HG03354 (cell line): Measurements from ENCODE around the gene MAPKAPK2.
"Not testable (repeated sequence)": the region's sequence is repeated elsewhere in the genome, so short reads cannot be mapped to it uniquely, and the experiment has no call there.

ENCODE experiments used
- ATAC-seq: cut with Tn5 transposase; IDR thresholded peaks from one replicate; pipeline ENCODE4 v1.9.1; 2021; ENCODE audit warnings: mild to moderate bottlenecking; ENCODE audit not compliant: unreplicated experiment, poor library complexity, severe bottlenecking

Gene MAPKAPK2

DNA sequence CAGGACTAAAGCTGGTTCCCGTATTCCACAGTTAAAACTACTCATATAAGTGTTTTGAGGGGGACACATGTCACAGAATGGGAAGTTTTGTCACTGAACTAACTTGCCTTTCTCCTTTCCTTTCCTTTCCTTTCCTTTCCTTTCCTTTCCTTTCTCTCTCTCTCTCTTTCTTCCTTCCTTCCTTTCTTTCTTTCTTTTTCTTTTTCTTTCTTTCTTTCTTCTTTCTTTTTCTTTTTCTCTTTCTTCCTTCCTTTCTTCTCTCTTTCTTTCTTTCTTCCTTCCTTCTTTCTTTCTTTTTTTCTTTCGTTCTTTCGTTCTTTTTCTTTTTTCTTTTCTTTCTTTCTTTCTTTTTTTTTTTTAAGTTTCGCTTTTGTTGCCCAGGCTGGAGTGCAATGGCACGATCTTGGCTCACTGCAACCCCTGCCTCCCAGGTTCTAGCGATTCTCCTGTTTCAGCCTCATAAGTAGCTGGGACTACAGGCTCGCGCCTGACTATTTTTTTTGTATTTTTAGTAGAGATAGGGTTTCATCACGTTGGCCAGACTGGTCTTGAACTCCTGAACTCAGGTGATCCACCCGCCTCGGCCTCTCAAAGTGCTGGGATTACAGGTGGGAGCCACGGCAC lies 78.1 kb downstream of the MAPKAPK2 start:
- ATAC-seq: not testable (repeated sequence)

DNA sequence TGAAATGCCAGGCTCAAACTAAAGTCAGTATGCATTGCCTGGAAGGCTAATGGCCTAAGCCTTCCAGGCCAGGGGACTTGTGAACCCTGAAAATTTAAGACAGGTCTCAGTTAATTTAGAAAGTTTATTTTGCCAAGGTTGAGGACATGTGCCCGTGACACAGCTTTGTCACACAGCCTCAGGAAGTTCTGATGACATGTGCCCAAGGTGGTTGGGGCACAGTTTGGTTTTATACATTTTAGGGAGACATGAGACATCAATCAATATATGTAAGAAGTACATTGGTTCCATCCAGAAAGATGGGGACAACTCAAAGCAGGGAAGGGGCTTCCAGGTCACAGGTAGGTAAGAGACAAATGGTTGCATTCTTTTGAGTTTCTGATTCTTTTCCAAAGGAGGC lies 81.1 kb downstream of the MAPKAPK2 start:
- ATAC-seq: not testable (repeated sequence)

DNA sequence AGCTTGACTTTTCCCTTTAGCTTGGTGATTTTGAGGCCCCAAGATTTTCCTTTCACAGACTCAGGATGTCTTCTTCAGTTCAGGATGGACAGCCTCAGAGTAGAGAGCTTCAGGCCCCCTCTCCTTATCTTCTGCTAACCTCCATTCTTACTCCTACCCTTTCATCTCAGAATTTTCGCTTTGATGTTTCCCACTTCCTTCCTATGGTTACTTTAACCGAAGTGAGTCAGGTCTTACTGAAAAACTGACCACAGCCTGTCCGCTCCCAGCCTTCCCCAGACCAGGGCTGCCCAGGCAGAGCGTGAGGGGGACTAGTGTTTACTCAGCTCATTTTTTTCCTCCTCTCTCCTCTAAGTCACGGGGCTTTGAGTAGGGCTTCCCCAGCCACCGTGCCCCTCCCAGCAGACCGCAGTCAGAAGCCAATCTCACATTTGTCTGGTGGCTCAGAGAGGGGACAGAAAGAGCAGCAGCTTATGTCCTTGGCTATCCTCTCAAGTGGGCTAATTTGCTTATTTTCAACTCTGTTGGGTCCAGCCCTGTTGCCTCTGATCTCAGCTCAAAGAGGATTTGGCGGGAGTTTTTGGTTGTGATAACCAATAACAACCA lies 81.6 kb downstream of the MAPKAPK2 start:
- peak; percentile 47 for ATAC-seq

DNA sequence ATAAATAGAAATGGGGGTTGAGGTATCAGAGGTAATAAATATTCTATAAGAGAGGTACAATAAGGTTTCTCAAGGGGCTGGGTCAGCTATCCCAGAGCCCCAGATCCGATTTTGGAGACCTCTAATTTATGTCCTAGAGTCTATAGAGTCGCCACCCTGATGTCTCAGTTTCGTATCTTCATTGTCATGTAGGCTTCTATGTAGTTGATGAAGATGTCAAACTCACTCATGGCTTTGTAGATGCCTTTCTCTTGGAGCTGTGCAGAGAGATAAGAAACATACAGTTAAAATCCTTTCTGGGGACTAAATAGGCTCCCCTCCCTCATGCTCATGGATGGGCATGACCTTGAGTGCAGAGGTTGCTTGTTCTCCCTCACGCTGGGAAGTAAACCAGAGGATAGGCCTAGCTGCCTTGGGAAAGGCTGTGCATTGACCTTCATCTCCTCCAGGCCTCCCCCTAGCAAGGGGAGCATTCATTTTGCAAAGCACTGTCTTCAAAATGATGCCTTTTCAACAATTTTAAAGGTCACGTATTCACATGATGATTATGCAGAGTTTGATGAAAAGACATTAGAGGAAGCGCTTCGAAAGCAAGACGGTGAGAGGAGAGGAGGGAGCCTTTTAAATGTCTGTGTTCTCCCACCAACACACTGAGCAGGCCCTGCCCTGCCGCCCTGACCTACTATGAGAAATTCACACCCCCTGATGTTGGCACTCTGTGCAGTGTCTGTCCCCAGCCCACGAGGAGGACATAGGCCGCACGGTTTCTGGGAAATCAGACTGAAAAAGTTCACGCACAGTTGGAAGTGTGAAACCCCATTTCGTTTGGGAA lies 84.0 kb downstream of the MAPKAPK2 start:
- ATAC-seq: peak; percentile 8

DNA sequence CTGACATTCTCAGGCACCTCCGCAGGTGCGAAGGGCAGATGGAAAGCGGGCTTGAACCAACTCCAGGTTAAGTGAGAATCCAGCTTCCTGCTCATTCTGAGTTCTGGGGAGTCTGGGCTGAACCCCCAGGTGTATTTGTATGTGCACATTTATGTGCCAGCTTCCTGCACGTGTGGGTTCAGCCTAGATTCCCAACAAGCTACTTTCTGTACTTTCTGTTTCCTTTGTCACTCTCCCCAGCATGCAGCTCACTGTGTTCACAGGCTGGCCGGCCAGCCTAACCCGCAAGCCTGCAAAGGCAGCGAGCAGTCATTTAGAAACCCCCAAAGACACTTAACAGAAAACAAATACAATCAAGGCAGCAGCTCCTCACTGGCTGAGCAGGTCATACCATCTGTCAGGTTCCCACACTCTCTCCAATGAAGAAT lies 84.6 kb downstream of the MAPKAPK2 start:
- peak; percentile 64 for ATAC-seq

DNA sequence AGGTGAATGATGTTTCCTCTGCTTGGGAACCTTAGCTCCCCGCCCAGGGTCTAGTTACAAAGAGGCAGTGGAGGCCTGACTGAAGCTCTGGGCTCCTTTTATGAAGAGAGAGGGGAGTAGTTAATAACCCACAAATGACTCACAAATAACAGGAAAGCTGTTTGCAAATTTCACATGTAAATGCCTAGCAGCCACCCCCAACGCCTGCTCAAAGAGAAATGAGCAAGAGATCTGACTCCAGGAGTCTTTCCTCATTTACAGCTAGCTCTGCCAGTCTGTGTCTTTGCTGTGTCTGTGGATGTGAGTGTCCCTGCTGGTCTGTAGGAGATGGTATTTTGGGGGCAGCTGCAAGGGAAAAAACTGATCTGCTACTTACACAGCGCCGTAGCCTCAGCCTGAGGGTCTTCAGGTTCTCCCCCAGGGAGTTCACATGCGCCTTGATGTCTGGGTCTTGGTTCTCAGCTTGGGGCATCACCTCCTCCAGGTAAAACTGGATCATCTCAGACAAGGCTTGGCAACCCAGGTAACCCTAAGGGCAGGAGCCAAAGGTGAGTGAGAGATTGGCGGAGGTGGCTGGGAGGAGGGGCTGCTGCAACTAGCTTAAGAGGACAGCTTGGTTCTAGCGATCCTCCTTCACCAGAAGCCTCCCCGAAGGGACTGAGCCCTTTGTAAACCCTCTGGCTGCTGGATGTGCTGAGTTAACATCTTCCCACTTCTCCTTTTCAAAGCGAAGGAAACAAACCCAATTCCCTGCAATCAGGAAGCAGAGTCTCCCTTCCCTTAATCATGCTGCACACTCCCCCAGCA lies 86.0 kb downstream of the MAPKAPK2 start, which contains the start of gene IL19:
Gene IL19 (plus strand): TSS at position 243 of the 807 bp plus-strand sequence. CDS start 65,890 bp downstream, outside the sequence.
- peak; percentile 35 for ATAC-seq

DNA sequence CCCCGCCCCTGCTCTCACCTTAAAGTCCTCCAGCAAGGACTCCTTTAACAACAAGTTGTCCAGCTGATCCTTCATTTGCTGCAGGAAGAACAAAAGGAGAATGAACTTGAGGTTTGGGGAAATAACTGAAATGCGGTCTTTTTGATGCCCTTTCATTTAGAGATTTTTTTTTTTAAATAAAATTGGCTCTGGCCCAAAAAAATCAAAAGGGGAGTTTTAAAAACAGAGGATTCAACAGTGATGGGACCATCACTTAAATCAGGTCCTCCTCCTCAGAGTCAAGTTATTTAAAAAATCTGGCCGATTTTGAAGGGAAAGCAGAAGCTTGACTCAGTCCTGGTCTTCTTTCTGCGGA lies 86.6 kb downstream of the MAPKAPK2 start:
- ATAC-seq: no peak

DNA sequence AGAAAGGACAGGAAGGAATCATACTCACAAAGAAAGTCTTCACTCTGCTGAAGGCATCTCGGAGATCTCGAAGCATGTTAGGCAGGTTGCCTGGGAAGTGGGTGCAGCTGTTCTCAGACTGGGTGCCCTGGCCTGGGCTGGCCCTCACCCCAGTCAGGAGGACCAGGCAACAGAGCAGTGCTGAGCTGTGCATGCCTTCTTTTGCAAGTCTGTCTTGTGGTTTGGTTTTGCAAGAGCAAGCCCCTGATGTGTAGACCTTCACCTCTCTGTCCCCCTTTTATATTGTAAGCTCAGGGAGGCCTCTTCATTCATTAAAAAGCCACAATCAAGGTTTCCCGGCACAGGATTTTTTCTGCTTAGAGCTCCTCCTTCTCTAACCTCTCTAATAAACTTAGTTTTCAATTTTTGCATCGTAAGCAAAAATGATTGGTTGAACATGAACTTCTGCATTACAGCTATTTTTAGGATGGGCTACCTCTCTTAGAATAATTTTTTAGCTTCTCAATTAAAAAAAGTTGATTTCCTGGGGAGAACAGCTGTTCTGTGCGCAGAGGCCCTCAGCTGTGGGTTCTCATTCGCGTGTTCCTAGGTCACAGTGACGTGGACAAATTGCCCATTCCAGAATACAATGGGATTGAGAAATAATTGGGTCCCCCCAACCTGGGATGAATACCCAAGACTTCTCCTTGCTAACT lies 87.7 kb downstream of the MAPKAPK2 start, which contains the start of gene IL10:
Gene IL10 (minus strand): TSS at position 252 of the 695 bp plus-strand sequence. CDS start 59 bp downstream, at position 193.
- ATAC-seq: no peak

DNA sequence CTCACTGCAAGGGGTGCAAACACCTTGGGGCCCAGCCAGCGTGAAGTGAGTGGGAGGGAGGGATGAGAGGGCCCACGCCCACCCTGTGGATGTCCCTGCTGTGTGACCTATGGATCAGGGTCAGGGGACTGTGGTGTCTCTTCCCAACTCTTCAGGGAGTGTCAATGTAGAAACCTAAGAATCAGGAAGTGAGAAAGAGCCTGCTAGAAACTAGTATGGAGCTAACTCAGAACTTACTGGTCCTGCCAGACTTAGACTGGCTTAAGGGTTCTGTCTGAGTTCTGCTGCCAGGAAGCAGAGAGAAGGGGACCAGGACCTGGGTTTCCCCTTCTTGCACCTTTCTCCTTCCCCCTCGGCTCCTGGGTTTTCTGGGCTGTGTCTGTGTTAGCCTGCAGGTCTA lies 89.4 kb downstream of the MAPKAPK2 start:
- no peak for ATAC-seq

DNA sequence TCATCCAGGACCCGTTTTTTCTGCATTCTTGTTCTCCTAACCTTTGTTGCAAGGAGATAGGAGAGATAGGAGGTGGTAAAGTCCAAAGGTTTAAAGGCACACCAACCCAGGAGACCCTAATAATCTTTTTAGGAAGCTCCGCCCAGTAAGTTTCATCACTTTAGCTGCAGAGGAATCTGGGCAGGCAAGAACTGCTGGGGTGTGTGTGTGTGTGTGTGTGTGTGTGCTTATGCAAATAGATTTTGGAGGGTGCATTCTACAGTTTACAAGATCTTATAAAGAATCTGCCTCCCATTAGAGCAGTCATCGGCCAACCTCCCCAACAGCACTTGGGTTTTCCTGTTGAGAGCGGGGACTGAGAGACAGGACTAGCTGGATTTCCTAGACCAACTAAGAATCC lies 91.5 kb downstream of the MAPKAPK2 start:
- ATAC-seq: no peak

DNA sequence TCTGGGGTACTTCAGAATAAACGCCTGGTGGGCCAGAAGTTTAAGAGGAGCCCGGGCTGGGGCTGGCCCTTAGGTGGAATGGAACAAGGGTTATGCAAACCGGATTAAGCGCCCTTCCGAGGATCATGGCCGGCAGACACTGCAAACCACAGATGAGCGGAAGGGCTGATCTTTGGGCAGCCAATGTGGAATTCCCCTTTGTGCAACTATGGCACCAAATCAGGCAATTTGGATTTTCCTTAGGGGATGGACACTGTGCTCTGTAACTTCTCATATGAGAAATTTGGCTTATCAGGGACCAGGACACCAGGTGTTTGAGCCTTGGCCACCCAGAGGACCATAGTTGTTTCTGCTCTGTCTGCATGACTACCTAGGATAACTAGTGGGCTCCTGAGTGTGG lies 93.3 kb downstream of the MAPKAPK2 start:
- ATAC-seq: no peak

DNA sequence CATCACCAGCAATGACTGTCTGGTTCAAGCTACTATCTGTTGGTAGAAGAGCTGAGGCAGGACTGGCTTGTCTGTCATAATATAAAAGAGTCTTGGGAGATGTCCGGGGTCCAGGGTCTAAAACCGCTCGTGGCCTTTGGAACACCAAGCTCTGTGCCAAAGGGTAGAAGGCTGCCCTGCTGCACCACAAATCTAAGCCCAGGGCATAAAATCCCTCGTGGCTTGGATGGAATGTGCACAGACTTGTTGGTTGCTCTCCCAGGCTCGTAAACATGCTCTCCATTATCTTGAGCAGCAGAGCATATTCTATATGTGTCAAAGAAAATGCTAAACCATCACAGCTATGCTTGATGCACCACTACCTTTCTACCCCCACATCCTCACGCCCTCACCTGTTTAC lies 94.2 kb downstream of the MAPKAPK2 start:
- ATAC-seq: not testable (repeated sequence)

DNA sequence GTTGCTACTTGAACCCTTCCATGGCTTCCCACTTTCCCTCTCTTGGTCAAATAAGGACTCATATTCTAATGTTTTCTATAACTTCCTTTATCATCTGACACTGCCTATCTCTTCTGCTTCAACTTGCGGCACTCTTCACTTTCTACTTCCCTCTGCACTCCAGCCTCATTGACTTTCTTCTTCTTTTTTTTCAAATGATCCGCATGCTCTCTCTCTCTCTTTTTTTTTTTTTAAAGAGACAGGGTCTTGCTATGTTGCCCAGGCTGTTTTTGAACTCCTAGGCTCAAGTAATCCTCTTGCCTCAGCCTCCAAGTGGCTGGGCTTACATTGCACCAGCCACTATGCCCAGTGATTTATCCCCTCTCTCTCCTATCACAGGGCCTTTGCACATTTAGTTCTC lies 94.9 kb downstream of the MAPKAPK2 start:
- no peak for ATAC-seq

DNA sequence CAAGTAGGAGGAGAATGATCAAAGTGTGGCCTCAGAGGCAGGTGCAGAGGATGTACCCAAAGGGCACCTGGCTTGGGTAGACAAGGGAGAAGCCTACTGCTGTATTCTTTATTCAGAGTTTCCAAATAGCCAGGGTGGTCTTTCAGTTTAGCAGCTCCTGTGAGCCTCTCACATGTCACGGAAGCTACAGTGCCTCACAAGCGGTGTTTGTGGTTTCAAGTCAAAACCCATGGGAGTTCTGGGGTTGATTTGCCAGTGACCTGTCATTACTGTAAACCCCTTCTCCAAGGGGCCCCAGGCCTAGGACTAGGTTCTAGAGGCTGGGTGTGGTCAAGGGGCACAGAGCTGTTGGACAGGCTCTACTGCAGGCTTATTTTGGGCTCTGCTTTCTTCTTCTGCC lies 97.7 kb downstream of the MAPKAPK2 start:
- peak; percentile 65 for ATAC-seq

DNA sequence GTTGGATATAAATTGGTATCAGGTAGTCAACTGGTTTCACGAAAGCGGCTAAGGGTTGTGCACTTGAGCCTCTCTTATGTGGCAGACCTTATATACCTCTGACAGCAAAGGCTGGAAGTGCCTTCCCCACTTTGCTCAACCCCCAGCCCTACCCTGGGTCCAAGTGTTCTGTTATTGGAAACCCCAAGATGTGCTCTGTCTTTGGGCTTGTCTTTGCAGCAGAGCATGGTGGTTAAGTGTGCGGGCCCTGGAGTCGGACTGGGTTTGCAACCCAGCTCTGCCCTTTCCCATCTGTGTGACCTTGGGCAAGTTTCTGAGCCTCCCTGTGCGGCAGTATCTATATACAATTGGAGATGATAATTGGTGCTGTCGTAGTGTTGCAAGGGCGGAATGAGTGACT lies 98.8 kb downstream of the MAPKAPK2 start:
- no peak for ATAC-seq
